A549 treated with dexamethasone at 1 μM for 4 hours (cell line): Measurements from ENCODE around the gene ZNF773. TPM values are rescaled to one million over a fixed set of nuclear protein-coding genes. Genes with fewer than 3 reads are reported as not detected.

Experiments used
- total RNA-seq: library from RNA; stranded (reverse); fragments of 200-300 nt; extraction: Qiagen RNA extraction; gene quantifications from 5 replicates; pipeline ENCODE4 v1.2.3, GENCODE V29; 2022

Gene ZNF773
- total RNA-seq: 4.2 to 5.7 TPM (median 4.9 TPM) in 5 replicates

GRCh38 chr19:57499680-57500395 is at the start of gene ZNF773:
Gene ZNF773 (plus strand): TSS chr19:57499938. CDS start chr19:57500081, 143 bp downstream.

DNA sequence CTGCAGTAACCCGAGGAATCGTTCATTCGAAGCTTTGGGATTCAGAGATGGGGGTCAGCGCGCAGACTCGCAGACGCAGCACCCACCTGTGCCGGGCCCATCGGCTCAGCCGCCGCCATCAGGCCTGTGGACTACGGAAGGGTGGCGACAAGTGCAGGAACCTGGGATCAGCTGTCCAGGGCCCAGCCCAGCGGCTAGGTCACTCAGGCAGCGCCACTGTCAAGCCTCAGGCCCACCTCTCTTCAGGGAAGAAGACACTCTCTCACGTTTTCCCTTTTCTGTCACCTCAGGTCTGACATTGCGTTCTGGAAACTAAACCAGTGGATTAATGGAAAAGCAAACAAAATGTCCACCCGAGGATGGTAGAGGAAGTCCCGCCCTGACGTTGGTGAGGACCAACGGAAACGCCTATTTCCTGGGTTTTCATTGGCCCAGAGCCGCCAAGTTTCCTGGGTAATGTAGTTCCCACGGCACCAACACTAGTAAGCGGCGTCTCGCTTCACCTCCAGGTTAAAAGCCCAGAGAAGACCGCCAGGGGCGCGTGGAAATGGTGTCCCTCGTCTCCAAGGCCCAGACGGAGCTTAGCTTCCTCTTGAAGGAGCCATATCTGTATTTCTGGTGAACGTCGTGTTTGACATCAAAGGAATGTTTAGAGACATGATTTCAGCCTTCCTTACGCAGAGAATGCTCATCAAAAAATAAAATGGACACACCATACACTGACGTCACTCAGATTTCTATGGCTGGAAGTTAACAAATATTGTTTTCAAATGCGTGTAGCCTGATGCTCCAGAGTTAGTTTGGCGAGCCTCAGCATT is 22.3 kb upstream of the ZNF773 start, which contains the start of gene ZNF772:
TSS of gene ZNF772 (minus strand) at position 376 of the 818 bp plus-strand sequence. CDS start at position 119, 257 bp downstream.

DNA sequence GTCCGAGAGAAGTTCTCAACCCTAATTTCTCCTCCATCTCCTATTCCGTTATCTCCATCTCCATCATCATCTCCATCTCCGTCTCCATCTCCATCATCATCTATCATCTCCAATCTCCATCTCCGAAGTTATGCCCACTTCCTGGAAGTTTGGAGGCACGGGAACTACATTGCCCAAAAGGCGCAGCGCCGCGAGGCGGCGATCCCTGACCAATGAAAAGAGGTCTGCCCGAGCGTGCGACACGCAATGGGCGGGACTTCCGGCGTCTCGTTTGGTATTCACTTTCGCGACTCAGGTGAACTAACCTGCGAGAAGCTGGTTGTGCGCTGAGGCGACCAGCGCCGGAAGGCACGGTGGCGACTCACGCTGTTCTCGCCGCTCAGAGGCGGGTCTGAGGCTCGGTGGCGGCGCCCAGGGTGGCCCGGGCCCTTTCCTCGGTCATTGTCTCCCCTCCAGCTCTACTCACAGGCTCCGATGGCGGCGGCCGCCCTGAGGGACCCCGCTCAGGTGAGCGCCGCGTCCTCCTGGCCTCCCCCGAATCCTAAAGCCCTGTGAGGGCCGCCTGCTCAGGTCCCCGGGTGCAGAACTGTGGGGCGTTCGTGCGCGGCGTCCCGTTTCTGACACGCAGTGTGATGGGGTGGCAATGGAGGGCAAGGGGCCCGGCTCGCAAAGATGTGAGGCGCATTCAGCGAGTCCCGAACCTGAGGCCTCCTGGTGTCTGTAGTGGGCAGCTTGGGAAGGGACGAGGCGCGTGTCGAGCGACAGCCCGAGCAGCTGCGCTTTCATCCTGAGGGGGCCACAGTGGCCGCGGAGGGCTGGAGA is 12.1 kb upstream of the ZNF773 start, which contains the start of gene ZNF419:
TSS of gene ZNF419 (plus strand) at position 274 of the 822 bp plus-strand sequence. CDS start at position 475, 201 bp downstream.

GRCh38 chr19:57527136-57527881 is 27.6 kb downstream of the ZNF773 start, which contains the start of gene ZNF549:
Gene ZNF549 (plus strand): TSS chr19:57527356. CDS start chr19:57527574, 218 bp downstream.

Other genes with a start within 250 kb of the ZNF773 start
- 0.92 to 1.9 TPM (median 1.1 TPM) in 5 replicates for gene ZNF460, start 219.5 kb upstream of the ZNF773 start, total RNA-seq
- 1.6 to 1.9 TPM (median 1.7 TPM) in 5 replicates for gene ZNF543, start 179.5 kb upstream of the ZNF773 start, total RNA-seq
- gene ZNF304, start 148.7 kb upstream of the ZNF773 start, total RNA-seq: 2.2 to 2.6 TPM (median 2.2 TPM) in 5 replicates
- gene TRAPPC2B, start 136.4 kb upstream of the ZNF773 start, total RNA-seq: 13.1 to 17.4 TPM (median 13.3 TPM) in 5 replicates
- 1.0 to 1.7 TPM (median 1.5 TPM) in 5 replicates for gene ZNF547, start 136.4 kb upstream of the ZNF773 start, total RNA-seq
- gene ZNF548, start 110.1 kb upstream of the ZNF773 start, total RNA-seq: 3.8 to 4.8 TPM (median 4.0 TPM) in 5 replicates
- gene ZNF17, start 88.8 kb upstream of the ZNF773 start, total RNA-seq: 5.0 to 7.8 TPM (median 5.2 TPM) in 5 replicates
- gene ZNF749, start 64.6 kb upstream of the ZNF773 start, total RNA-seq: 12.5 to 13.8 TPM (median 13.5 TPM) in 5 replicates
- 0.06 to 0.13 TPM in 2 of 5 replicates, not detected in the others for gene VN1R1, start 42.8 kb upstream of the ZNF773 start, total RNA-seq
- gene ZNF772, start 22.4 kb upstream of the ZNF773 start, total RNA-seq: 0.86 to 1.8 TPM (median 1.6 TPM) in 5 replicates
- gene ZNF419, start 12.2 kb upstream of the ZNF773 start, total RNA-seq: 5.3 to 6.8 TPM (median 6.5 TPM) in 5 replicates
- 1.7 to 2.0 TPM (median 1.8 TPM) in 5 replicates for gene ZNF549, start 27.4 kb downstream of the ZNF773 start, total RNA-seq
- 2.6 to 4.2 TPM (median 3.9 TPM) in 5 replicates for gene ZNF550, start 59.9 kb downstream of the ZNF773 start, total RNA-seq
- gene ZNF416, start 79.0 kb downstream of the ZNF773 start, total RNA-seq: 3.8 to 5.0 TPM (median 4.4 TPM) in 5 replicates
- gene ZIK1, start 84.2 kb downstream of the ZNF773 start, total RNA-seq: 0.03 to 0.08 TPM in 2 of 5 replicates, not detected in the others
- gene ZNF530, start 99.9 kb downstream of the ZNF773 start, total RNA-seq: 4.3 to 5.1 TPM (median 4.6 TPM) in 5 replicates
- 7.3 to 9.0 TPM (median 8.1 TPM) in 5 replicates for gene ZNF134, start 114.3 kb downstream of the ZNF773 start, total RNA-seq
- gene ZNF211, start 133.2 kb downstream of the ZNF773 start, total RNA-seq: 6.3 to 6.9 TPM (median 6.8 TPM) in 5 replicates
- gene ZSCAN4, start 169.0 kb downstream of the ZNF773 start, total RNA-seq: not detected in 5 replicates
- gene ZNF551, start 182.0 kb downstream of the ZNF773 start, total RNA-seq: 4.4 to 6.4 TPM (median 5.4 TPM) in 5 replicates
- not detected in 5 replicates for gene ZNF154, start 209.3 kb downstream of the ZNF773 start, total RNA-seq
- 0.88 to 1.1 TPM (median 1.1 TPM) in 5 replicates for gene ZNF671, start 227.7 kb downstream of the ZNF773 start, total RNA-seq
- gene ZNF776, start 246.9 kb downstream of the ZNF773 start, total RNA-seq: 5.5 to 6.9 TPM (median 5.6 TPM) in 5 replicates